DOHH2 (cell line): ENCODE measurements around the gene CYP1B1.

ENCODE experiments used
- H3F3A ChIP-seq: fragments of 200-600 bp; sonication (generic), shearing (Covaris generic); 2 replicates; pipeline ENCODE4 v1.6.0; 2016; ENCODE audit warnings: antibody characterized with exemption, mild to moderate bottlenecking; ENCODE audit not compliant: control insufficient read depth, insufficient read depth
- H3K27ac ChIP-seq: fragments of 200-600 bp; sonication (generic); 2 replicates; pipeline ENCODE4 v1.5.1; 2014; ENCODE audit warnings: low read depth, mild to moderate bottlenecking, low read length, moderate library complexity
- H3K27me3 ChIP-seq: fragments of 200-600 bp; sonication (generic); 2 replicates; pipeline ENCODE4 v1.6.1; 2014; ENCODE audit warnings: mild to moderate bottlenecking, low read length, mixed read lengths; ENCODE audit not compliant: control insufficient read depth
- H3K36me3 ChIP-seq: fragments of 200-600 bp; sonication (generic); 2 replicates; pipeline ENCODE4 v1.6.1; 2014; ENCODE audit warnings: mild to moderate bottlenecking, low read length, moderate library complexity, mixed read lengths; ENCODE audit not compliant: control insufficient read depth
- H3K4me1 ChIP-seq: fragments of 200-600 bp; sonication (generic); 2 replicates; pipeline ENCODE4 v1.6.1; 2014; ENCODE audit warnings: mild to moderate bottlenecking, low read length, mixed read lengths; ENCODE audit not compliant: control insufficient read depth
- H3K4me2 ChIP-seq: fragments of 200-600 bp; sonication (generic); 2 replicates; pipeline ENCODE4 v1.6.0; 2014; ENCODE audit warnings: mild to moderate bottlenecking, low read length, moderate library complexity
- H3K4me3 ChIP-seq: fragments of 200-600 bp; sonication (generic); 2 replicates; pipeline ENCODE4 v1.5.1; 2014; ENCODE audit warnings: mild to moderate bottlenecking, low read length, mixed read lengths
- H3K79me2 ChIP-seq: fragments of 200-600 bp; sonication (generic); 2 replicates; pipeline ENCODE4 v1.6.1; 2014; ENCODE audit warnings: mild to moderate bottlenecking, low read length, mixed read lengths; ENCODE audit not compliant: control insufficient read depth
- H3K9me2 ChIP-seq: fragments of 200-600 bp; sonication (generic); replicated peaks from 2 replicates; pipeline ENCODE4 v1.6.1; 2014; ENCODE audit warnings: mild to moderate bottlenecking, low read length, mixed read lengths; ENCODE audit not compliant: control insufficient read depth
- H3K9me3 ChIP-seq: fragments of 200-600 bp; sonication (generic); 2 replicates; pipeline ENCODE4 v1.6.1; 2014; ENCODE audit warnings: antibody characterized with exemption, low read length, mixed read lengths; ENCODE audit not compliant: control insufficient read depth, insufficient read depth
- H4K20me1 ChIP-seq: fragments of 200-600 bp; sonication (generic); 2 replicates; pipeline ENCODE4 v1.6.0; 2014; ENCODE audit warnings: low read depth, mild to moderate bottlenecking, antibody characterized with exemption, low read length, moderate library complexity; ENCODE audit not compliant: control insufficient read depth, insufficient read depth
- EZH2phosphoT487 ChIP-seq: fragments of 200-600 bp; sonication (generic); IDR thresholded peaks from 2 replicates; pipeline ENCODE4 v1.6.1; 2017; ENCODE audit warnings: borderline replicate concordance, mild to moderate bottlenecking, antibody characterized with exemption, low read length, moderate library complexity, mixed read lengths
- TF ChIP-seq, protein P1 (sequence below): fragments of 200-600 bp; sonication (generic); IDR thresholded peaks from one replicate; pipeline ENCODE4 v1.5.1; 2014; ENCODE audit warnings: antibody characterized with exemption, mild to moderate bottlenecking, low read depth, low read length; ENCODE audit not compliant: poor library complexity, severe bottlenecking

CYP1B1 gene

GRCh38 chr2:38068234-38068633 lies 7.7 kb downstream of the CYP1B1 start:
- Histone ChIP-seq H3K79me2 (no peaks in the 10 kb centered on the region), H3K36me3 (no peaks in the 10 kb centered on the region), H3K9me2 (no peaks in the 10 kb centered on the region), H3K9me3 (no peaks in the 10 kb centered on the region), H3K4me2 (no peak overlapping the region), H3K27ac (no peak overlapping the region), H4K20me1 (no peaks in the 10 kb centered on the region), H3F3A (no peaks in the 10 kb centered on the region), H3K27me3 (0 out of 2 replicates have a peak, but pooled peaks cover 3% of the 10 kb centered on the region), H3K4me3 (no peak overlapping the region), H3K4me1 (no peaks in the 10 kb centered on the region)
- no peak for TF ChIP-seq EZH2phosphoT487
- TF ChIP-seq, protein P1, sequence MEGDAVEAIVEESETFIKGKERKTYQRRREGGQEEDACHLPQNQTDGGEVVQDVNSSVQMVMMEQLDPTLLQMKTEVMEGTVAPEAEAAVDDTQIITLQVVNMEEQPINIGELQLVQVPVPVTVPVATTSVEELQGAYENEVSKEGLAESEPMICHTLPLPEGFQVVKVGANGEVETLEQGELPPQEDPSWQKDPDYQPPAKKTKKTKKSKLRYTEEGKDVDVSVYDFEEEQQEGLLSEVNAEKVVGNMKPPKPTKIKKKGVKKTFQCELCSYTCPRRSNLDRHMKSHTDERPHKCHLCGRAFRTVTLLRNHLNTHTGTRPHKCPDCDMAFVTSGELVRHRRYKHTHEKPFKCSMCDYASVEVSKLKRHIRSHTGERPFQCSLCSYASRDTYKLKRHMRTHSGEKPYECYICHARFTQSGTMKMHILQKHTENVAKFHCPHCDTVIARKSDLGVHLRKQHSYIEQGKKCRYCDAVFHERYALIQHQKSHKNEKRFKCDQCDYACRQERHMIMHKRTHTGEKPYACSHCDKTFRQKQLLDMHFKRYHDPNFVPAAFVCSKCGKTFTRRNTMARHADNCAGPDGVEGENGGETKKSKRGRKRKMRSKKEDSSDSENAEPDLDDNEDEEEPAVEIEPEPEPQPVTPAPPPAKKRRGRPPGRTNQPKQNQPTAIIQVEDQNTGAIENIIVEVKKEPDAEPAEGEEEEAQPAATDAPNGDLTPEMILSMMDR, result no peak

GRCh38 chr2:38066421-38067115 lies 9.4 kb downstream of the CYP1B1 start:
- Histone ChIP-seq H3K27me3 (0 out of 2 replicates have a peak, but pooled peaks cover 3% of the 10 kb centered on the region), H3K4me1 (no peaks in the 10 kb centered on the region), H3K4me3 (no peak overlapping the region), H3K9me2 (no peaks in the 10 kb centered on the region), H3F3A (no peaks in the 10 kb centered on the region), H3K79me2 (no peaks in the 10 kb centered on the region), H3K36me3 (no peaks in the 10 kb centered on the region), H4K20me1 (no peaks in the 10 kb centered on the region), H3K9me3 (no peaks in the 10 kb centered on the region), H3K4me2 (no peak overlapping the region), H3K27ac (no peak overlapping the region)
- TF ChIP-seq, protein P1, result no peak
- no peak for TF ChIP-seq EZH2phosphoT487

DNA sequence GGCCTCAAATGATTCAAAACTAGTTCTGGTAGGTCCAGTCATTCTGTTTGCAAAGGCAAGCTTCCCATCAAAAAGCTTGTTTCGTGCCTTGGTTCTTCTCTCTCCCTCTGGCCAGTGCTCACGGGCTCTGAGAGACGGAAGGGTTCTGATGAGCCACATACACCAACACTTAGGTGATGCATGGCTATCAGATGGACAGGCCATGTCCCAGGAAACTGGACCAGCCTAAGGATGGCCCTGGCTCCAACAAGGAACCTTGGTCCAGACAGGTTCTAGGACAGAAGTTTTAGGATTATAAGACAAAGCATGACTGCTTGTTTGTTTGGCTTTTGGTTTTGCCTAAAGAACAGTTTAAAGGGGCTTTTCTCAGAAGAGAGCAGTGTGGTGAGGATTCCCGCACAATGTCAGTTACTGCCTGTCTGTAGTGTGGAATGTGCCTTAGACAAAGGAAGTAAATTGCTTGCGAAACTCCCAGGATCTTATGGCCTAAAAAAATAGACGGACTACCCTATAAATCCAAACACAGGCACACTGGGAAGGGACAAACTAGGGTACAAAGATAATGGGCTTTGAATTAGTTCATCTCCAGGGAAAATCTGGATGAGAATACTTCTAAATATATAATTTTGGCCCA lies 10.3 kb downstream of the CYP1B1 start:
- 0 out of 2 replicates have a peak, but pooled peaks cover 3% of the 10 kb centered on the region for H3K27me3 ChIP-seq
- no peaks in the 10 kb centered on the region for H3K9me2 ChIP-seq
- no peak for TF ChIP-seq EZH2phosphoT487
- TF ChIP-seq, protein P1, result no peak
- no peaks in the 10 kb centered on the region for H3K9me3 ChIP-seq
- no peaks in the 10 kb centered on the region for H3K4me1 ChIP-seq
- no peaks in the 10 kb centered on the region for H3K79me2 ChIP-seq
- H4K20me1 ChIP-seq, result no peaks in the 10 kb centered on the region
- H3K27ac ChIP-seq, result no peak overlapping the region
- no peak overlapping the region for H3K4me3 ChIP-seq
- no peaks in the 10 kb centered on the region for H3K36me3 ChIP-seq
- H3F3A ChIP-seq, result no peaks in the 10 kb centered on the region
- H3K4me2 ChIP-seq, result no peak overlapping the region
